NOMO-1 treated with DMSO at 0.1 percent for 48 hours (cell line): ENCODE results near the gene ALKBH3.

Experiments used
- DNase-seq: peaks from one replicate; lab custom pipeline; 2025; ENCODE audit not compliant: unreplicated experiment; lab: John Stamatoyannopoulos, UW

Gene ALKBH3

GRCh38 chr11:43959321-43959995 lies 78.8 kb downstream of the ALKBH3 start:
- DNase-seq, result no peak

- DNase-seq, result peak; percentile 17
Measured at GRCh38 chr11:43962383-43963278, 82.0 kb downstream of the ALKBH3 start.

- no peak for DNase-seq
Measured at GRCh38 chr11:43963279-43963620, 82.6 kb downstream of the ALKBH3 start.

- DNase-seq, result no peak
Measured at GRCh38 chr11:43967661-43968060, 87.0 kb downstream of the ALKBH3 start.

GRCh38 chr11:43968719-43969118 lies 88.1 kb downstream of the ALKBH3 start:
- DNase-seq, result no peak

- DNase-seq, result no peak
Measured at GRCh38 chr11:43969543-43969942, 88.9 kb downstream of the ALKBH3 start.
